ENCODE measurements around the gene GAREM2. TPM values are rescaled to one million over a fixed set of nuclear protein-coding genes. Genes with fewer than 3 reads are reported as not detected.

The GAREM2 gene
- total and polyA plus RNA-seq, 4 donors = 1.3 to 7.7 (median 3.8) TPM

DNA sequence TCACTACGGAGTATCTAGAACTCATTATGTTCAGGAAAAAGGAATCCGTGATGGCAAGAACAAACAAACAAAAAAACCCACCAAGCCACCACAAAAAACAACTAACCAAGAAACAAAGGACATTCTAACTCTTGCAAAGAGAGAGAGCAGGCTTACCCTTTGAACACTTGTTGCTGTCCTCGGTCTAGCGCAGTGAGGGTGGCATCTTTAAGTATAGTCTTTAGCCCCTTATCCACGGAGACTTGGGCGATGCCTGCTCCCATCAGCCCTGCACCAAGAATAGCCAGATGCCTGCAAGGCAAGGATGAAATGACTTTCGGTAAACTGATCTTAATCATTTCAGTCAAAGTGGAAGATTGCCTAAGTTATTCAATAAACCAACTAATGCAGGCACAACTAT lies 31.0 kb downstream of the GAREM2 start:
- Histone ChIP-seq H3K9me3 (ENCODE audit: control insufficient read depth, low read length) (no peaks in the 10 kb centered on the region), H3K4me1 (ENCODE audit: control insufficient read depth in 1 of 2, insufficient read depth in 2 of 2, low read length in 2 of 2) (no peaks in the 10 kb centered on the region), H3K27me3 (ENCODE audit: control insufficient read depth in 1 of 2, insufficient read depth in 2 of 2, low read length in 1 of 2) (no peaks in the 10 kb centered on the region), H3K4me3 (ENCODE audit: low read length in 2 of 2) (no peak overlapping the region), H3K36me3 (ENCODE audit: control insufficient read depth in 1 of 2, insufficient read depth in 2 of 2, low read length in 1 of 2) (peaks cover 4 to 13% of the 10 kb centered on the region in 2 donors), H3K27ac (ENCODE audit: low read depth in 1 of 2, low read length in 2 of 2) (no peak overlapping the region)
- intact Hi-C loops (cut with DNase I) = no loop called here
- 87 to 88% methylated on average over 7 of the region's 7 CpGs for WGBS, 2 donors
- DNase-seq (no peak), ATAC-seq (ENCODE audit: low FRiP score) (no peak)

- Histone ChIP-seq H3K36me3 (ENCODE audit: control insufficient read depth in 1 of 2, insufficient read depth in 2 of 2, low read length in 1 of 2) (peaks cover 11 to 16% of the 10 kb centered on the region in 2 donors), H3K9me3 (ENCODE audit: control insufficient read depth, low read length) (no peaks in the 10 kb centered on the region), H3K4me3 (ENCODE audit: low read length in 2 of 2) (no peak overlapping the region), H3K27ac (ENCODE audit: low read depth in 1 of 2, low read length in 2 of 2) (no peak overlapping the region), H3K27me3 (ENCODE audit: control insufficient read depth in 1 of 2, insufficient read depth in 2 of 2, low read length in 1 of 2) (no peaks in the 10 kb centered on the region), H3K4me1 (ENCODE audit: control insufficient read depth in 1 of 2, insufficient read depth in 2 of 2, low read length in 2 of 2) (no peaks in the 10 kb centered on the region)
- WGBS, 2 donors = 88 to 92% methylated on average over 5 of the region's 5 CpGs
- DNase-seq (no peak), ATAC-seq (ENCODE audit: low FRiP score) (no peak)
- intact Hi-C loops (cut with DNase I) = no loop called here
Observed at GRCh38 chr2:26212011-26212410, 39.1 kb downstream of the GAREM2 start.

DNA sequence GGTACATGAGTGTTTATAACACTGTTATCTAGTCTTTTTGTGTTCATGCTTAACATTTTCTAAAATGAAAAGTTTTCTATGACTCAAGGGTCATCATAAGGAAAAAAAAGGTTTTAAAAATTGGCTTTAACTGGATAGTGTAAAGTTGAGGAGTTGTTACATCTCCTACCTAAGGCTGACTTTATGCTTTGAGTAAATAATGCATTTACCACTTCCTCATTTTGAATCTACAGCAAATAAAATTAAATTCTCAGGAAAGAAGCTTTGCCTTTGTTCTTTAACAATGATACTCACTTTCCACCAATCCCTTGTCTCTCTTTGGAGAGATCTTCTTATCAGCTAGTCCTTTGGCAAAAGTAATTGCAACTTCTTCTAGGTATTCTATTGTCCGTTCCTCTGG lies 41.9 kb downstream of the GAREM2 start:
- ATAC-seq (ENCODE audit: low FRiP score) (no peak), DNase-seq (no peak)
- WGBS, 2 donors = 86 to 91% methylated on average over 1 of the region's 1 CpG
- Histone ChIP-seq H3K4me1 (ENCODE audit: control insufficient read depth in 1 of 2, insufficient read depth in 2 of 2, low read length in 2 of 2) (no peaks in the 10 kb centered on the region), H3K36me3 (ENCODE audit: control insufficient read depth in 1 of 2, insufficient read depth in 2 of 2, low read length in 1 of 2) (peaks cover 4 to 14% of the 10 kb centered on the region in 2 donors), H3K27me3 (ENCODE audit: control insufficient read depth in 1 of 2, insufficient read depth in 2 of 2, low read length in 1 of 2) (no peaks in the 10 kb centered on the region), H3K9me3 (ENCODE audit: control insufficient read depth, low read length) (no peaks in the 10 kb centered on the region), H3K4me3 (ENCODE audit: low read length in 2 of 2) (no peak overlapping the region), H3K27ac (ENCODE audit: low read depth in 1 of 2, low read length in 2 of 2) (no peak overlapping the region)
- intact Hi-C loops (cut with DNase I) = no loop called here

DNA sequence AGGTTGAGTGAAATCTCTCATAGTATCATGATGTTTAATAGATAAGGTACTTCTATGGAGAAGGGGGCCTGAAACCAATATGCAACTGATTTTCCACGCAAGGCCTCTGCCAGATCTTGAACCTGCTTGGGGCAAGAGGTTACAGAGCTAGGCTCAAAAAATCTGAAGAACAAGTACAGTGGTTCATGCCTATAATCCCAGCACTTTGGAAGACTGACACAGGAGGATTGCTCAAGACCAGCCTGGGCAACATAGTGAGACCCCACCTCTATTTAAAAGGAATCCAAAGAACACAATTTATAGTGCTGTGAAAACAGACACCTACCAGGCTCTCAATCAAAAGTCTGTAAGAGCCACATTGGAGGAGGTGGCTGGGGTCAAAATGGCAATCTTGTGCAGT lies 42.9 kb downstream of the GAREM2 start:
- DNase-seq (no peak), ATAC-seq (ENCODE audit: low FRiP score) (no peak)
- H3K4me3 ChIP-seq (ENCODE audit: low read length in 2 of 2) = no peak overlapping the region
- H3K36me3 ChIP-seq (ENCODE audit: control insufficient read depth in 1 of 2, insufficient read depth in 2 of 2, low read length in 1 of 2) = peaks cover 4 to 10% of the 10 kb centered on the region in 2 donors
- intact Hi-C loops (cut with DNase I) = no loop called here
- no peaks in the 10 kb centered on the region for H3K4me1 ChIP-seq (ENCODE audit: control insufficient read depth in 1 of 2, insufficient read depth in 2 of 2, low read length in 2 of 2)
- no peak overlapping the region for H3K27ac ChIP-seq (ENCODE audit: low read depth in 1 of 2, low read length in 2 of 2)
- WGBS, 2 donors = 90 to 94% methylated on average over 1 of the region's 1 CpG
- H3K27me3 ChIP-seq (ENCODE audit: control insufficient read depth in 1 of 2, insufficient read depth in 2 of 2, low read length in 1 of 2) = no peaks in the 10 kb centered on the region
- no peaks in the 10 kb centered on the region for H3K9me3 ChIP-seq (ENCODE audit: control insufficient read depth, low read length)

DNA sequence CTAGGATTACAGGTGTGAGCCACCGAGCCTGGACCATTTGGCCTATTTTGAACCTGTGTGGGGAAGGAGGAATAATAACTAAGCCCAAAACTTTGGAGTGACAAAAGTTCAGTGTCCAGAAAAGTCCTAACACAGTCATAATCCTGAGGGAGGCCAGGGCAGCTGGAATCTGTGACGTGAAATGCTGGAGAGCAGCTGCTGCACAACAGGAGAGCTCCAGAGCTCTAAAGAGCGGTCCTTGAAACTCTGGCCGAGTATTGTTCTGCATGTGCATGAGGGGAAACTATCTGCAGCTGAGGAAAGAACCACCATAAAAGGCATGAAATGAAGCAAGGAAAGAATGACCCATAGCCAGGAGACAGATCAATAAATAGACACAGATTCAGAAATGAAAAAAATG lies 43.7 kb downstream of the GAREM2 start:
- Histone ChIP-seq H3K9me3 (ENCODE audit: control insufficient read depth, low read length) (no peaks in the 10 kb centered on the region), H3K27me3 (ENCODE audit: control insufficient read depth in 1 of 2, insufficient read depth in 2 of 2, low read length in 1 of 2) (no peaks in the 10 kb centered on the region), H3K27ac (ENCODE audit: low read depth in 1 of 2, low read length in 2 of 2) (no peak overlapping the region), H3K4me3 (ENCODE audit: low read length in 2 of 2) (no peak overlapping the region), H3K36me3 (ENCODE audit: control insufficient read depth in 1 of 2, insufficient read depth in 2 of 2, low read length in 1 of 2) (peaks cover 4 to 11% of the 10 kb centered on the region in 2 donors), H3K4me1 (ENCODE audit: control insufficient read depth in 1 of 2, insufficient read depth in 2 of 2, low read length in 2 of 2) (no peaks in the 10 kb centered on the region)
- DNase-seq = no peak
- WGBS, 2 donors = 92 to 94% methylated on average over 4 of the region's 4 CpGs
- no peak for ATAC-seq (ENCODE audit: low FRiP score)
- intact Hi-C loops (cut with DNase I) = no loop called here

- 82 to 83% methylated on average over 6 of the region's 6 CpGs for WGBS, 2 donors
- Histone ChIP-seq H3K36me3 (ENCODE audit: control insufficient read depth in 1 of 2, insufficient read depth in 2 of 2, low read length in 1 of 2) (peaks cover 2 to 11% of the 10 kb centered on the region in 2 donors), H3K27me3 (ENCODE audit: control insufficient read depth in 1 of 2, insufficient read depth in 2 of 2, low read length in 1 of 2) (no peaks in the 10 kb centered on the region), H3K9me3 (ENCODE audit: control insufficient read depth, low read length) (no peaks in the 10 kb centered on the region), H3K4me3 (ENCODE audit: low read length in 2 of 2) (no peak overlapping the region), H3K4me1 (ENCODE audit: control insufficient read depth in 1 of 2, insufficient read depth in 2 of 2, low read length in 2 of 2) (no peaks in the 10 kb centered on the region), H3K27ac (ENCODE audit: low read depth in 1 of 2, low read length in 2 of 2) (no peak overlapping the region)
- intact Hi-C loops (cut with DNase I) = no loop called here
- DNase-seq = no peak
- no peak for ATAC-seq (ENCODE audit: low FRiP score)
Observed at GRCh38 chr2:26217720-26218119, 44.8 kb downstream of the GAREM2 start.

DNA sequence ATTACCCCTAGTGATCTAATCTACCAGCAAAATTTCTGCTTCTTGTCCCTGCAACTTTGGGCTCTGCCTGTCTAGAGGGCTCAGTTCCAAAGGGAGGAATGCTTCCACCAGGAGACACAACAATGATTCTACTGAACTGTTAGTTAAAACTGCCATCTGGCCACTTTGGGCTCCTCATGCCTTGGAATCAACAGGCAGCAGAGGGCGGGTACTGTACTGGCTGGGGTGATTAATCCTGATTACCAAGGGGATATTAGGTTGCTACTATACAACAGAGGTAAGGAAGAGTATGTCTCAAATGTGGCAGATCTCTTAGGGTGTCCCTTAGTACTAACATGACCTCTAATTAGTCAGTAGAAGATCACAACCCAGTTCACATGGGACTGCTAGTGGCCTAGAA lies 50.1 kb downstream of the GAREM2 start:
- no peak overlapping the region for H3K4me3 ChIP-seq (ENCODE audit: low read length in 2 of 2)
- intact Hi-C loops (cut with DNase I) = no loop called here
- no peaks in the 10 kb centered on the region for H3K27me3 ChIP-seq (ENCODE audit: control insufficient read depth in 1 of 2, insufficient read depth in 2 of 2, low read length in 1 of 2)
- no peaks in the 10 kb centered on the region for H3K4me1 ChIP-seq (ENCODE audit: control insufficient read depth in 1 of 2, insufficient read depth in 2 of 2, low read length in 2 of 2)
- 88 to 90% methylated on average over 1 of the region's 1 CpG for WGBS, 2 donors
- H3K27ac ChIP-seq (ENCODE audit: low read depth in 1 of 2, low read length in 2 of 2) = no peak overlapping the region
- no peak for DNase-seq
- H3K9me3 ChIP-seq (ENCODE audit: control insufficient read depth, low read length) = no peaks in the 10 kb centered on the region
- H3K36me3 ChIP-seq (ENCODE audit: control insufficient read depth in 1 of 2, insufficient read depth in 2 of 2, low read length in 1 of 2) = peaks cover 0 to 6% of the 10 kb centered on the region in 2 donors
- ATAC-seq (ENCODE audit: low FRiP score) = no peak

DNA sequence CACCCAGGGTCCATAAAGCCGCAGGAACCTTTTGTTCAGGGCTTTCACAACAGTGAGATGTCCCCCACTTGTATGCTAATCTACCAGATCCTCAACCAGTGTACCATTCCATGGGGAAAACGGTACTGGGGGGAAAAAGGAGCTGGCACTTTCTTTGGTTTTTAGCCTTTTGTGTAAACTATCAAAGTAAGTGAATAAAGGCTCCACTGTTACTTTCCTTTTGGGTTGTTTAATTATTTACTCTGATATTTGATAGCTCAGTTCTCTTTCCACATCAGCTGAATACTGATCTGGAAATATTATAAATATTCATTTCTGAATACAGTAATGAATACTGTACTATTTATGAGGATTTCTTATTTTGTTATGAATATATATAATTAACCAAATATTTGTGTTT lies 51.2 kb downstream of the GAREM2 start:
- Histone ChIP-seq H3K27ac (ENCODE audit: low read depth in 1 of 2, low read length in 2 of 2) (no peak overlapping the region), H3K4me3 (ENCODE audit: low read length in 2 of 2) (no peak overlapping the region), H3K36me3 (ENCODE audit: control insufficient read depth in 1 of 2, insufficient read depth in 2 of 2, low read length in 1 of 2) (peaks cover 1 to 6% of the 10 kb centered on the region in 2 donors), H3K9me3 (ENCODE audit: control insufficient read depth, low read length) (no peaks in the 10 kb centered on the region), H3K4me1 (ENCODE audit: control insufficient read depth in 1 of 2, insufficient read depth in 2 of 2, low read length in 2 of 2) (no peaks in the 10 kb centered on the region), H3K27me3 (ENCODE audit: control insufficient read depth in 1 of 2, insufficient read depth in 2 of 2, low read length in 1 of 2) (no peaks in the 10 kb centered on the region)
- intact Hi-C loops (cut with DNase I) = no loop called here
- DNase-seq (no peak), ATAC-seq (ENCODE audit: low FRiP score) (no peak)
- WGBS, 2 donors = 86% methylated on average over 2 of the region's 2 CpGs

DNA sequence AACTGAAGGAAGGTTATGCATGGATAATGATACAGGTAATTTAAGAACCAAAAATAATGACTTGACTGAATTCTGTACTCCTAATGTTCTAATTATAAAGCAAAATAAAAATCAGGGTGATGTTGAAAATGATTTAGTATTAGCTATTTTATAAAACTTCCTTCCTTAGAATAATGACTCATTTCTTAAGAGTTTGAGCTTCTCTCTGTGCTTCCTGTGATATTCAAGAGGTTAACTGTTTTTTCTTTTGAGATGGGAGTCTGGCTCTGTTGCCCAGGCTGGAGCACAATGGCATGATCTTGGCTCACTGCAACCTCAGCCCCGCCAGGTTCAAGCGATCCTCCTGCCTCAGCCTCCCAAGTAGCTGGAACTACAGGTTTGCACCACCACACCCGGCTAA lies 56.7 kb downstream of the GAREM2 start:
- intact Hi-C loops (cut with DNase I) = no loop called here

More for the DNA sequence above, 56.7 kb downstream of the GAREM2 start:
- Histone ChIP-seq H3K4me3 (ENCODE audit: low read length in 2 of 2) (no peak overlapping the region), H3K36me3 (ENCODE audit: control insufficient read depth in 1 of 2, insufficient read depth in 2 of 2, low read length in 1 of 2) (peaks cover 7 to 9% of the 10 kb centered on the region in 2 donors), H3K9me3 (ENCODE audit: control insufficient read depth, low read length) (no peaks in the 10 kb centered on the region), H3K27ac (ENCODE audit: low read depth in 1 of 2, low read length in 2 of 2) (no peak overlapping the region), H3K4me1 (ENCODE audit: control insufficient read depth in 1 of 2, insufficient read depth in 2 of 2, low read length in 2 of 2) (no peaks in the 10 kb centered on the region), H3K27me3 (ENCODE audit: control insufficient read depth in 1 of 2, insufficient read depth in 2 of 2, low read length in 1 of 2) (no peaks in the 10 kb centered on the region)
- DNase-seq = no peak
- WGBS, 2 donors = 93 to 97% methylated on average over 3 of the region's 3 CpGs
- ATAC-seq (ENCODE audit: low FRiP score) = no peak

Data from aorta (tissue), 5 donors.